SH-SY5Y (cell line): ENCODE measurements around the gene HLF.

Experiments
- GATA2 ChIP-seq: IDR thresholded peaks from 2 replicates; pipeline ENCODE4 v1.6.1; 2011; ENCODE audit warnings: mild to moderate bottlenecking, low read depth, low read length
- GATA3 ChIP-seq: IDR thresholded peaks from 2 replicates; pipeline ENCODE4 v1.6.1; 2011; ENCODE audit warnings: low read depth, mild to moderate bottlenecking, low read length, moderate library complexity

- no peak for TF ChIP-seq GATA2
- no peak for TF ChIP-seq GATA3
These were observed 31.5 kb downstream of the HLF start for GRCh38 chr17:55296171-55296695.
